CD14-positive monocyte (primary cell): ENCODE measurements around the gene ANTKMT. TPM values are rescaled to one million over a fixed set of nuclear protein-coding genes. Genes with fewer than 3 reads are reported as not detected.

Source experiments
- DNase-seq, 3 donors: peaks; one replicate each; pipeline ENCODE4 v3.0.0-alpha.2; 2011 to 2022
- H2AFZ ChIP-seq: 2 replicates; pipeline ENCODE4 v1.6.0; 2012; ENCODE audit warnings: mild to moderate bottlenecking, low read depth, low read length, inconsistent platforms; ENCODE audit not compliant: insufficient read depth, poor library complexity, severe bottlenecking
- H3K27ac ChIP-seq, 2 donors: 1 replicate in 1 of 2; 2 replicates in 1 of 2; pipeline ENCODE4 v1.5.1; 2012 to 2013; ENCODE audit warnings: low read length in 2 of 2, control low read depth in 1 of 2, inconsistent platforms in 1 of 2, low read depth in 1 of 2, mild to moderate bottlenecking in 1 of 2
- H3K27me3 ChIP-seq, 2 donors: one replicate each; pipeline versions ENCODE4 v1.6.0 to v1.6.1; 2011 to 2013; ENCODE audit warnings: low read length in 2 of 2; ENCODE audit not compliant: control insufficient read depth in 2 of 2, insufficient read depth in 2 of 2
- H3K36me3 ChIP-seq, 2 donors: replicated peaks in 1 of 2; 1 replicate in 1 of 2; 2 replicates in 1 of 2; pipeline versions ENCODE4 v1.5.1 to v1.6.1; 2012 to 2013; ENCODE audit warnings: low read length in 2 of 2, control low read depth in 1 of 2, inconsistent platforms in 1 of 2, mild to moderate bottlenecking in 1 of 2; ENCODE audit not compliant: insufficient read depth in 2 of 2, control insufficient read depth in 1 of 2
- H3K4me1 ChIP-seq, 2 donors: 1 replicate in 1 of 2; 2 replicates in 1 of 2; pipeline versions ENCODE4 v1.5.1 to v1.6.1; 2012 to 2013; ENCODE audit warnings: low read length in 2 of 2, control low read depth in 1 of 2, inconsistent platforms in 1 of 2, mild to moderate bottlenecking in 1 of 2, moderate library complexity in 1 of 2; ENCODE audit not compliant: insufficient read depth in 2 of 2, control insufficient read depth in 1 of 2
- H3K4me2 ChIP-seq: replicated peaks from 2 replicates; pipeline ENCODE3; 2012; ENCODE audit warnings: low read length, moderate library complexity, mild to moderate bottlenecking; ENCODE audit not compliant: poor library complexity, severe bottlenecking; ENCODE audit errors: extremely low read depth
- H3K4me3 ChIP-seq, 3 experiments: fragments of 200-600 bp in 1 of 3; sonication (generic) in 1 of 3; replicated peaks in 1 of 3; 1 replicate in 2 of 3; 2 replicates in 1 of 3; pipeline ENCODE4 v1.5.1; 2011 to 2013; ENCODE audit warnings: low read length in 3 of 3, mild to moderate bottlenecking in 3 of 3, control low read depth in 2 of 3, low read depth in 2 of 3, inconsistent platforms in 1 of 3, moderate library complexity in 1 of 3
- H3K79me2 ChIP-seq: 2 replicates; pipeline ENCODE4 v1.6.0; 2012; ENCODE audit warnings: mild to moderate bottlenecking, control low read depth, inconsistent platforms, low read length, moderate library complexity; ENCODE audit not compliant: insufficient read depth
- H3K9ac ChIP-seq: 2 replicates; pipeline ENCODE4 v1.6.0; 2017; ENCODE audit warnings: low read length, mild to moderate bottlenecking; ENCODE audit not compliant: insufficient read depth, poor library complexity, severe bottlenecking
- H3K9me3 ChIP-seq, 2 donors: replicated peaks in 1 of 2; 1 replicate in 1 of 2; 2 replicates in 1 of 2; pipeline versions ENCODE4 v1.5.1 to v1.6.1; 2012 to 2013; ENCODE audit warnings: low read length in 2 of 2, control low read depth in 1 of 2; ENCODE audit not compliant: control insufficient read depth in 1 of 2, insufficient read depth in 1 of 2
- H4K20me1 ChIP-seq: 2 replicates; pipeline ENCODE4 v1.6.0; 2012; ENCODE audit warnings: mild to moderate bottlenecking, low read length, control low read depth, moderate library complexity; ENCODE audit not compliant: insufficient read depth
- H3K27ac Mint-ChIP-seq, 7 donors: one replicate each; pipeline ENCODE4 v1.8.0; 2020; ENCODE audit warnings: mild to moderate bottlenecking in 7 of 7, mixed read lengths in 7 of 7, moderate library complexity in 6 of 7, inconsistent platforms in 2 of 7
- H3K27me3 Mint-ChIP-seq, 3 donors: one replicate each; pipeline ENCODE4 v1.8.0; 2021 to 2022; ENCODE audit warnings: low read depth in 3 of 3, mild to moderate bottlenecking in 3 of 3, mixed read lengths in 3 of 3, moderate library complexity in 3 of 3, inconsistent platforms in 1 of 3
- H3K36me3 Mint-ChIP-seq, 2 donors: one replicate each; pipeline ENCODE4 v1.8.0; 2020; ENCODE audit warnings: mixed read lengths in 2 of 2, inconsistent platforms in 1 of 2, mild to moderate bottlenecking in 1 of 2
- H3K4me1 Mint-ChIP-seq: one replicate; pipeline ENCODE4 v1.8.0; 2020; ENCODE audit warnings: mild to moderate bottlenecking, mixed read lengths
- H3K4me3 Mint-ChIP-seq, 2 donors: one replicate each; pipeline ENCODE4 v1.8.0; 2020; ENCODE audit warnings: mild to moderate bottlenecking in 2 of 2, mixed read lengths in 2 of 2, moderate library complexity in 1 of 2
- H3K9me3 Mint-ChIP-seq, 7 donors: one replicate each; pipeline ENCODE4 v1.8.0; 2020 to 2022; ENCODE audit warnings: mixed read lengths in 7 of 7, mild to moderate bottlenecking in 6 of 7, moderate library complexity in 6 of 7, inconsistent platforms in 2 of 7
- CTCF ChIP-seq: fragments of 200-600 bp; IDR thresholded peaks from one replicate; pipeline ENCODE4 v1.8.0; 2022; ENCODE audit warnings: antibody characterized with exemption, mild to moderate bottlenecking
- WGBS: methylation state at CpG from one replicate; pipeline ENCODE4 v1.1.5; 2013; ENCODE audit warnings: missing lambda C conversion rate; ENCODE audit not compliant: insufficient coverage; 5-methylcytosine and 5-hydroxymethylcytosine counted together
- intact Hi-C, 2 donors: fragments of 100-400 bp; cut with micrococcal nuclease; formaldehyde crosslinking; loops; one replicate each; pipeline versions ENCODE4 v1.15.0 to v1.15.1; 2023
- polyA plus RNA-seq, 3 donors: library from polyadenylated mRNA; depleted of rRNA in 1 of 3; unstranded in 2 of 3; stranded (reverse) in 1 of 3; fragments of 300-500 nt in 2 of 3; fragments of >200 nt in 1 of 3; fragmentation: Illumina TruSeq in 2 of 3; gene quantifications; 1 replicate in 2 of 3; 2 replicates in 1 of 3; pipeline ENCODE4 v1.2.3, GENCODE V29; 2012 to 2021

Gene ANTKMT
- polyA plus RNA-seq, 3 donors, result 21.5 to 56.3 (median 34.4) TPM

GRCh38 chr16:735982-736453 is 15.1 kb downstream of the ANTKMT start:
- H3K4me3 Mint-ChIP-seq, result no peak overlapping the region
- peaks cover 12% of the 10 kb centered on the region for H3K79me2 ChIP-seq
- H3K27ac Mint-ChIP-seq, result no peak overlapping the region
- H3K36me3 ChIP-seq, result peaks cover 60 to 73% of the 10 kb centered on the region in 2 donors
- H3K27me3 Mint-ChIP-seq, result peaks cover 0 to 3% (median 0%) of the 10 kb centered on the region in 3 donors
- no peak overlapping the region for H3K27ac ChIP-seq
- no peak overlapping the region for H2AFZ ChIP-seq
- H3K36me3 Mint-ChIP-seq, result peaks cover 56 to 80% of the 10 kb centered on the region in 2 donors
- no peak for TF ChIP-seq CTCF
- H3K27me3 ChIP-seq, result no peaks in the 10 kb centered on the region
- H3K4me1 Mint-ChIP-seq, result peaks cover 12% of the 10 kb centered on the region
- peaks cover 9 to 12% of the 10 kb centered on the region in 2 donors for H3K4me1 ChIP-seq
- no peak for DNase-seq
- no peak overlapping the region for H3K4me2 ChIP-seq
- H3K9me3 Mint-ChIP-seq, result no peaks in the 10 kb centered on the region
- no peak overlapping the region for H3K9ac ChIP-seq
- H3K4me3 ChIP-seq, result no peak overlapping the region
- WGBS, result 94% methylated on average over 8 of the region's 13 CpGs
- peaks cover 5% of the 10 kb centered on the region for H4K20me1 ChIP-seq
- intact Hi-C loops, result no loop called here
- no peaks in the 10 kb centered on the region for H3K9me3 ChIP-seq

GRCh38 chr16:736936-737481 is 16.1 kb downstream of the ANTKMT start:
- peaks cover 0 to 3% (median 0%) of the 10 kb centered on the region in 3 donors for H3K27me3 Mint-ChIP-seq
- no peak overlapping the region for H3K27ac Mint-ChIP-seq
- no peak overlapping the region for H3K4me3 Mint-ChIP-seq
- Histone ChIP-seq H3K4me2 (no peak overlapping the region), H3K4me3 (no peak overlapping the region), H3K4me1 (peaks cover 14 to 17% of the 10 kb centered on the region in 2 donors), H3K9ac (no peak overlapping the region), H3K79me2 (peaks cover 12% of the 10 kb centered on the region), H3K27ac (no peak overlapping the region), H3K27me3 (no peaks in the 10 kb centered on the region), H2AFZ (no peak overlapping the region), H4K20me1 (peaks cover 5% of the 10 kb centered on the region), H3K9me3 (no peaks in the 10 kb centered on the region), H3K36me3 (peaks cover 58 to 63% of the 10 kb centered on the region in 2 donors)
- no peak for TF ChIP-seq CTCF
- intact Hi-C loops, result no loop called here
- H3K36me3 Mint-ChIP-seq, result peaks cover 55 to 75% of the 10 kb centered on the region in 2 donors
- DNase-seq, result no peak
- no peaks in the 10 kb centered on the region for H3K9me3 Mint-ChIP-seq
- H3K4me1 Mint-ChIP-seq, result peaks cover 16% of the 10 kb centered on the region
- WGBS, result 96% methylated on average over 26 of the region's 29 CpGs
